GM06990 (cell line): Measurements from ENCODE around the gene UBR1.
A peak's percentile ranks its signal among the peaks of the same experiment; 100 is the strongest.

Experiments
- DNase-seq: peaks from one replicate; pipeline ENCODE4 v3.0.0-alpha.2; 2011; ENCODE audit not compliant: insufficient read length; ENCODE audit errors: extremely low read depth
- H3K27me3 ChIP-seq: replicated peaks from 2 replicates; pipeline ENCODE4 v1.6.0; 2011; ENCODE audit warnings: low read length; ENCODE audit not compliant: control insufficient read depth, insufficient read depth
- H3K36me3 ChIP-seq: 2 replicates; pipeline ENCODE4 v1.5.1; 2011; ENCODE audit warnings: low read length; ENCODE audit not compliant: control insufficient read depth, insufficient read depth
- H3K4me3 ChIP-seq: replicated peaks from 2 replicates; pipeline ENCODE4 v1.5.1; 2011; ENCODE audit warnings: low read depth, mild to moderate bottlenecking, control low read depth, low read length
- TF ChIP-seq, protein P1 (sequence below): IDR thresholded peaks from 2 replicates; pipeline ENCODE4 v1.5.1; 2011; ENCODE audit warnings: low read length, control low read depth, mild to moderate bottlenecking, inconsistent platforms; ENCODE audit not compliant: insufficient read depth, poor library complexity, severe bottlenecking

UBR1 gene

DNA sequence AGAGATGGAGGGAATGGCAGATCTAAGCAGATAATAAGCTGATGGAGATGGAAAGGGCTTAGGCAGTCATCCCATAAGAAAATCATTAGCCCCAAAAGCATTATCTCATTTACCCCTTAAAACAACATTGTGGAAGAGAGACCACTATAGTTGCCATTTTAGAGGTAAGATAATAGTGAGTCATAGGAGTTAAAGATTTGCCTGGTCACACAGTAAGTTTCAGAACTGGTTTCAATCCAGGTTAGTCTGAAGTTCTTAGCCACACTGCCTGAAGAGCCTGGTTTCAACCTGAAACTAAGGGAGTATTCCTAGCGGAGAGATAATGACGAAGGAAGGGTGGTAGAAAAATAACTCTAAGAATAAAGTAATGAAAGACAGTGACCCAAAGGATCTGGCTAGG is 13.0 kb upstream of the UBR1 start:
- no peak for DNase-seq
- TF ChIP-seq, protein P1, sequence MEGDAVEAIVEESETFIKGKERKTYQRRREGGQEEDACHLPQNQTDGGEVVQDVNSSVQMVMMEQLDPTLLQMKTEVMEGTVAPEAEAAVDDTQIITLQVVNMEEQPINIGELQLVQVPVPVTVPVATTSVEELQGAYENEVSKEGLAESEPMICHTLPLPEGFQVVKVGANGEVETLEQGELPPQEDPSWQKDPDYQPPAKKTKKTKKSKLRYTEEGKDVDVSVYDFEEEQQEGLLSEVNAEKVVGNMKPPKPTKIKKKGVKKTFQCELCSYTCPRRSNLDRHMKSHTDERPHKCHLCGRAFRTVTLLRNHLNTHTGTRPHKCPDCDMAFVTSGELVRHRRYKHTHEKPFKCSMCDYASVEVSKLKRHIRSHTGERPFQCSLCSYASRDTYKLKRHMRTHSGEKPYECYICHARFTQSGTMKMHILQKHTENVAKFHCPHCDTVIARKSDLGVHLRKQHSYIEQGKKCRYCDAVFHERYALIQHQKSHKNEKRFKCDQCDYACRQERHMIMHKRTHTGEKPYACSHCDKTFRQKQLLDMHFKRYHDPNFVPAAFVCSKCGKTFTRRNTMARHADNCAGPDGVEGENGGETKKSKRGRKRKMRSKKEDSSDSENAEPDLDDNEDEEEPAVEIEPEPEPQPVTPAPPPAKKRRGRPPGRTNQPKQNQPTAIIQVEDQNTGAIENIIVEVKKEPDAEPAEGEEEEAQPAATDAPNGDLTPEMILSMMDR: no peak
- no peaks in the 10 kb centered on the region for H3K27me3 ChIP-seq
- H3K4me3 ChIP-seq: no peak overlapping the region
- no peaks in the 10 kb centered on the region for H3K36me3 ChIP-seq

DNA sequence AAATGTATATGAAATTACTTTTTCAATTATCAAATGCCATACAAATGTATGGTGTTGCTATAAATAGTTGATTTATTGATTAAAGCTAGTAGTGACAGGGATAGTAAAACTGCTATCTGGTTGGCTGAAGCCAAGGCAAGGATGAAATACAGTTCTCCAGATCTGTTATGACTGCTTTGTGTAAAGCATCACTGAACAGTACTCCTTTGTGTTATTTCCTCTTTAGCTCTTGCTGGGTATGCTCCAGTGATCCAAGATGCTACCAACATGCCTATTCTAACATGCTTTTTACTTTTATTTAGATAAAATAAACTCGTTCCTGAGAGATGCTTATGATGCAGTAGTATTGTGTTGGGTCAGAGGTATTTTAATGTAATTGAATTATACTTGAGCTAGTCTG is 12.4 kb upstream of the UBR1 start:
- no peak overlapping the region for H3K4me3 ChIP-seq
- H3K36me3 ChIP-seq: no peaks in the 10 kb centered on the region
- TF ChIP-seq, protein P1: no peak
- no peaks in the 10 kb centered on the region for H3K27me3 ChIP-seq
- DNase-seq: no peak

DNA sequence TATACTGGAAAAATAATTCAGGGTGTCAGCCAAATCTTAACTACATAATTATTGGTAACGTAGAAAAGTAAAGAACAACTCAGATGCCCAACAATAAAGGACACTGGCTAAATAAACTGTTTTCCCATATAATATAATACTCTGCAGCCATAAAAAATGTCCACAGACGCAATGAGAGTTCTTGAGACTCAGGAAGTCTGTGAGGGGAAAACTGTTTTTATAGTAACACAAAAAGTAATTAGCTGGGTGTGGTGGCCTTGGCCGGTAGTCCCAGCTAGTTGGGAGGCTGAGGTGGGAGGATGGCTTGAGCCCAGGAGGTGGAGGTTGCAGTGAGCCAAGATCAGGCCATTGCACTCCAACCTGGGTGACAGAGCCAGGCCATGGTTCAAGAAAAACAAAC is 5.5 kb upstream of the UBR1 start:
- DNase-seq: no peak
- TF ChIP-seq, protein P1: no peak
- Histone ChIP-seq H3K27me3 (no peaks in the 10 kb centered on the region), H3K4me3 (no peak overlapping the region), H3K36me3 (no peaks in the 10 kb centered on the region)

DNA sequence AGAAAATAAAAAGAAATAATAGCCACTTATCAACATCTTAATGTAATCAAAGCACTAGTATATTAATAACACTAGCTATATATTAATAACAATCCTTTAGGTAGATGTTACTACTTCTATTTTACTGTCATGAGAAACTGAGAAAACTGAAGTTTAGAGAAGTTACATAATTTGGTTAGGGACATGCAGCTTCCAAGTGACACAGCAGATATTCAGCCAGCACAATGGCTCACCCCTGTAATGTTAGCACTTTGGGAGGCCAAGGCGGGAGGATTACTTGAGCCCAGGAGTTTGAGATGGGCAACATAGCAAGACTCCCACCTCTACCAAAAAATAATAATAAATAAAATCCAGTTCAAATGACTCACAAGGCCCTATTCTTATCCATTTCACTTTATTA is 1.9 kb upstream of the UBR1 start:
- DNase-seq: no peak
- TF ChIP-seq, protein P1: no peak
- H3K36me3 ChIP-seq: peaks cover 1% of the 10 kb centered on the region
- no peak overlapping the region for H3K4me3 ChIP-seq
- no peaks in the 10 kb centered on the region for H3K27me3 ChIP-seq

DNA sequence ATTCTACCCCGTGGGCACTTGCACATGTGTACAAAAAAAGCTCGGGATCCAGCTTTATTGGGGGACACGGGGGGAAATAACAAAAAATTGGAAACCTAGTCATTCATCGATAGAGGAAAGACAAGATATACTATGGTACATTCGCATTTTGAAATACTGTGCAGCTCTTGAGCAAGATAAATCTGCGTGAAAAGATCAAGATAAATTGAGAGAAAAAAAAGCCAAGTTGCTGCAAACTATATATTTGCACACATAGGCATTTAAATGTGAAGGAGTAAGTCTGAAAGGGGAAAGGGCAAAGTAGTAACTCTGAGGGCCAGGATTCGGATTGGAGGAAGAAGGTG is 620 bp upstream of the UBR1 start:
- H3K4me3 ChIP-seq: peak overlapping the region; percentile 98
- H3K27me3 ChIP-seq: no peaks in the 10 kb centered on the region
- TF ChIP-seq, protein P1: no peak
- no peak for DNase-seq
- peaks cover 1% of the 10 kb centered on the region for H3K36me3 ChIP-seq

DNA sequence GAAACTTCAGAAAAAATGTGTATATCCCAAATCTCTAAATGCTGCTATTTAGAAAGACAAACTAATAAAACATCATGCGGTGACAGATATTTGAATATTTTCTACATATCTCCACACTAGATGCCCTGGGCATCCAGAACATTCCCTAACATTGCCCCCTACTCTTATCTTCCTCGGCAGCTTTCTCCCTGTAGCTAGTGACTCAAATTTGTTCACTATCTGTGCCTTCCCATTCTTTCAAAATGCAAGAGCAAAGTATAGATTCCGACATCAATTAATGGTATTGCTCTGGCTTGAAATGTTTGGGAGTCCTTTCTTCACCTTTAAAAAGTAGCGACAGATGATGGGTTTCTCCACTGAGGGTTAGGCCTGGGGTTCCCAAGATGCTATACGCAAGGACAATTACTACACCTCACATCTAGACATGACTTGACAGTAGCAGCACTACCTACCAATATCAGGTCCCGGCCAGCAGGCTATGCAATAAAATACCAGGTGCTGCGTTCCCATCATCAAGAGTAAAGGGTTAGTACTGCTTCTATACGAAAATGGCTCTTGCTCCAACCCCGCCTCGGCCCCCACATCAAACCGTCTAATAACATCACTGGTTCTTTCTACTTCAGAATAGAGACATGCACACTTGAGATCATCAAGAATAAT is 631 bp downstream of the UBR1 start:
- Histone ChIP-seq H3K36me3 (peaks cover 6% of the 10 kb centered on the region), H3K27me3 (no peaks in the 10 kb centered on the region), H3K4me3 (peak overlapping the region; percentile 98)
- peak; percentile 20 for DNase-seq
- TF ChIP-seq, protein P1: no peak
